ENCODE measurements around the gene EYS.
A peak's percentile ranks its signal among the peaks of the same experiment; 100 is the strongest.

Gene EYS

GRCh38 chr6:63790334-63790733 is 1916.7 kb downstream of the EYS start:
- no peak overlapping the region for H3K4me3 ChIP-seq (ENCODE audit: low read length)
- no peaks in the 10 kb centered on the region for H3K36me3 ChIP-seq (ENCODE audit: control insufficient read depth, insufficient read depth, low read length, severe bottlenecking)
- no peak for DNase-seq (ENCODE audit: low read depth)
- H3K9ac ChIP-seq (ENCODE audit: low read length): no peak overlapping the region
- no peaks in the 10 kb centered on the region for H3K9me3 ChIP-seq (ENCODE audit: control insufficient read depth, low read length)
- H3K27me3 ChIP-seq (replicated peaks; ENCODE audit: control insufficient read depth, insufficient read depth, low read length): no peaks in the 10 kb centered on the region
- peaks cover 6% of the 10 kb centered on the region for H3K4me1 ChIP-seq (ENCODE audit: control insufficient read depth, insufficient read depth, low read length)

- DNase-seq (ENCODE audit: low read depth): no peak
- no peak overlapping the region for H3K4me3 ChIP-seq (ENCODE audit: low read length)
Measured at GRCh38 chr6:63789699-63790098, 1917.3 kb downstream of the EYS start.

GRCh38 chr6:63788569-63788968 is 1918.5 kb downstream of the EYS start:
- H3K27me3 ChIP-seq (replicated peaks; ENCODE audit: control insufficient read depth, insufficient read depth, low read length): no peaks in the 10 kb centered on the region
- H3K9ac ChIP-seq (ENCODE audit: low read length): no peak overlapping the region
- peaks cover 6% of the 10 kb centered on the region for H3K4me1 ChIP-seq (ENCODE audit: control insufficient read depth, insufficient read depth, low read length)
- no peak overlapping the region for H3K4me3 ChIP-seq (ENCODE audit: low read length)
- no peaks in the 10 kb centered on the region for H3K36me3 ChIP-seq (ENCODE audit: control insufficient read depth, insufficient read depth, low read length, severe bottlenecking)
- H3K9me3 ChIP-seq (ENCODE audit: control insufficient read depth, low read length): no peaks in the 10 kb centered on the region
- DNase-seq (ENCODE audit: low read depth): no peak

More at GRCh38 chr6:63789699-63790098, 1917.3 kb downstream of the EYS start:
- Histone ChIP-seq H3K9ac (ENCODE audit: low read length) (no peak overlapping the region), H3K9me3 (ENCODE audit: control insufficient read depth, low read length) (no peaks in the 10 kb centered on the region), H3K4me1 (ENCODE audit: control insufficient read depth, insufficient read depth, low read length) (peaks cover 6% of the 10 kb centered on the region), H3K27me3 (replicated peaks; ENCODE audit: control insufficient read depth, insufficient read depth, low read length) (no peaks in the 10 kb centered on the region), H3K36me3 (ENCODE audit: control insufficient read depth, insufficient read depth, low read length, severe bottlenecking) (no peaks in the 10 kb centered on the region)

- DNase-seq (ENCODE audit: low read depth): no peak
- H3K9me3 ChIP-seq (ENCODE audit: control insufficient read depth, low read length): no peaks in the 10 kb centered on the region
- H3K4me3 ChIP-seq (ENCODE audit: low read length): no peak overlapping the region
- H3K4me1 ChIP-seq (ENCODE audit: control insufficient read depth, insufficient read depth, low read length): peaks cover 6% of the 10 kb centered on the region
- H3K27me3 ChIP-seq (replicated peaks; ENCODE audit: control insufficient read depth, insufficient read depth, low read length): no peaks in the 10 kb centered on the region
- no peak overlapping the region for H3K9ac ChIP-seq (ENCODE audit: low read length)
- no peaks in the 10 kb centered on the region for H3K36me3 ChIP-seq (ENCODE audit: control insufficient read depth, insufficient read depth, low read length, severe bottlenecking)
Measured at GRCh38 chr6:63787021-63787420, 1920.0 kb downstream of the EYS start.

- no peaks in the 10 kb centered on the region for H3K9me3 ChIP-seq (ENCODE audit: control insufficient read depth, low read length)
- no peaks in the 10 kb centered on the region for H3K27me3 ChIP-seq (replicated peaks; ENCODE audit: control insufficient read depth, insufficient read depth, low read length)
- no peak for DNase-seq (ENCODE audit: low read depth)
- H3K9ac ChIP-seq (ENCODE audit: low read length): no peak overlapping the region
- H3K4me1 ChIP-seq (ENCODE audit: control insufficient read depth, insufficient read depth, low read length): peaks cover 6% of the 10 kb centered on the region
- no peak overlapping the region for H3K4me3 ChIP-seq (ENCODE audit: low read length)
- H3K36me3 ChIP-seq (ENCODE audit: control insufficient read depth, insufficient read depth, low read length, severe bottlenecking): no peaks in the 10 kb centered on the region
Measured at GRCh38 chr6:63785006-63785405, 1922.0 kb downstream of the EYS start.

GRCh38 chr6:63783096-63783495 is 1923.9 kb downstream of the EYS start:
- H3K9ac ChIP-seq (ENCODE audit: low read length): no peak overlapping the region
- H3K27me3 ChIP-seq (replicated peaks; ENCODE audit: control insufficient read depth, insufficient read depth, low read length): no peaks in the 10 kb centered on the region
- peaks cover 6% of the 10 kb centered on the region for H3K4me1 ChIP-seq (ENCODE audit: control insufficient read depth, insufficient read depth, low read length)
- H3K4me3 ChIP-seq (ENCODE audit: low read length): no peak overlapping the region
- no peaks in the 10 kb centered on the region for H3K36me3 ChIP-seq (ENCODE audit: control insufficient read depth, insufficient read depth, low read length, severe bottlenecking)
- H3K9me3 ChIP-seq (ENCODE audit: control insufficient read depth, low read length): no peaks in the 10 kb centered on the region
- no peak for DNase-seq (ENCODE audit: low read depth)

GRCh38 chr6:63774961-63775360 is 1932.1 kb downstream of the EYS start:
- no peak for DNase-seq (ENCODE audit: low read depth)
- Histone ChIP-seq H3K36me3 (ENCODE audit: control insufficient read depth, insufficient read depth, low read length, severe bottlenecking) (no peaks in the 10 kb centered on the region), H3K4me1 (ENCODE audit: control insufficient read depth, insufficient read depth, low read length) (peaks cover 12% of the 10 kb centered on the region), H3K27me3 (replicated peaks; ENCODE audit: control insufficient read depth, insufficient read depth, low read length) (no peaks in the 10 kb centered on the region), H3K4me3 (ENCODE audit: low read length) (no peak overlapping the region), H3K9me3 (ENCODE audit: control insufficient read depth, low read length) (no peaks in the 10 kb centered on the region), H3K9ac (ENCODE audit: low read length) (no peak overlapping the region)

- Histone ChIP-seq H3K4me1 (ENCODE audit: control insufficient read depth, insufficient read depth, low read length) (peaks cover 12% of the 10 kb centered on the region), H3K4me3 (ENCODE audit: low read length) (no peak overlapping the region), H3K27me3 (replicated peaks; ENCODE audit: control insufficient read depth, insufficient read depth, low read length) (no peaks in the 10 kb centered on the region), H3K36me3 (ENCODE audit: control insufficient read depth, insufficient read depth, low read length, severe bottlenecking) (no peaks in the 10 kb centered on the region), H3K9me3 (ENCODE audit: control insufficient read depth, low read length) (peaks cover 3% of the 10 kb centered on the region), H3K9ac (ENCODE audit: low read length) (no peak overlapping the region)
- DNase-seq (ENCODE audit: low read depth): no peak
Measured at GRCh38 chr6:63773200-63773599, 1933.8 kb downstream of the EYS start.

- peaks cover 8% of the 10 kb centered on the region for H3K9me3 ChIP-seq (ENCODE audit: control insufficient read depth, low read length)
- H3K4me1 ChIP-seq (ENCODE audit: control insufficient read depth, insufficient read depth, low read length): no peaks in the 10 kb centered on the region
- H3K27me3 ChIP-seq (replicated peaks; ENCODE audit: control insufficient read depth, insufficient read depth, low read length): no peaks in the 10 kb centered on the region
- H3K36me3 ChIP-seq (ENCODE audit: control insufficient read depth, insufficient read depth, low read length, severe bottlenecking): no peaks in the 10 kb centered on the region
- no peak overlapping the region for H3K9ac ChIP-seq (ENCODE audit: low read length)
- no peak for DNase-seq (ENCODE audit: low read depth)
- H3K4me3 ChIP-seq (ENCODE audit: low read length): no peak overlapping the region
Measured at GRCh38 chr6:63765828-63766227, 1941.2 kb downstream of the EYS start.

- Histone ChIP-seq H3K27me3 (replicated peaks; ENCODE audit: control insufficient read depth, insufficient read depth, low read length) (no peaks in the 10 kb centered on the region), H3K4me1 (ENCODE audit: control insufficient read depth, insufficient read depth, low read length) (no peaks in the 10 kb centered on the region), H3K9me3 (ENCODE audit: control insufficient read depth, low read length) (peaks cover 8% of the 10 kb centered on the region), H3K9ac (ENCODE audit: low read length) (no peak overlapping the region), H3K36me3 (ENCODE audit: control insufficient read depth, insufficient read depth, low read length, severe bottlenecking) (no peaks in the 10 kb centered on the region), H3K4me3 (ENCODE audit: low read length) (no peak overlapping the region)
- DNase-seq (ENCODE audit: low read depth): peak; percentile 84
Measured at GRCh38 chr6:63764318-63764916, 1942.6 kb downstream of the EYS start.

GRCh38 chr6:63760199-63760598 is 1946.8 kb downstream of the EYS start:
- Histone ChIP-seq H3K9me3 (ENCODE audit: control insufficient read depth, low read length) (peaks cover 5% of the 10 kb centered on the region), H3K4me1 (ENCODE audit: control insufficient read depth, insufficient read depth, low read length) (no peaks in the 10 kb centered on the region), H3K9ac (ENCODE audit: low read length) (no peak overlapping the region), H3K27me3 (replicated peaks; ENCODE audit: control insufficient read depth, insufficient read depth, low read length) (no peaks in the 10 kb centered on the region), H3K36me3 (ENCODE audit: control insufficient read depth, insufficient read depth, low read length, severe bottlenecking) (peaks cover 8% of the 10 kb centered on the region), H3K4me3 (ENCODE audit: low read length) (no peak overlapping the region)
- DNase-seq (ENCODE audit: low read depth): no peak

GRCh38 chr6:63759605-63760105 is 1947.4 kb downstream of the EYS start:
- Histone ChIP-seq H3K9me3 (ENCODE audit: control insufficient read depth, low read length) (peaks cover 5% of the 10 kb centered on the region), H3K9ac (ENCODE audit: low read length) (no peak overlapping the region), H3K27me3 (replicated peaks; ENCODE audit: control insufficient read depth, insufficient read depth, low read length) (no peaks in the 10 kb centered on the region), H3K4me1 (ENCODE audit: control insufficient read depth, insufficient read depth, low read length) (no peaks in the 10 kb centered on the region), H3K4me3 (ENCODE audit: low read length) (no peak overlapping the region), H3K36me3 (ENCODE audit: control insufficient read depth, insufficient read depth, low read length, severe bottlenecking) (peaks cover 8% of the 10 kb centered on the region)
- DNase-seq (ENCODE audit: low read depth): no peak
